NOMO-1 (cell line): ENCODE results near the gene ZDHHC11.
"Not testable (repeated sequence)": the region's sequence is repeated elsewhere in the genome, so short reads cannot be mapped to it uniquely, and the experiment has no call there.

Experiments
- DNase-seq, 2 experiments: peaks; one replicate each; lab custom pipeline; 2025; ENCODE audit not compliant: unreplicated experiment in 2 of 2; lab: John Stamatoyannopoulos, UW

The ZDHHC11 gene

GRCh38 chr5:860506-861150, 9.8 kb upstream of the ZDHHC11 start:
- no peak for DNase-seq

DNA sequence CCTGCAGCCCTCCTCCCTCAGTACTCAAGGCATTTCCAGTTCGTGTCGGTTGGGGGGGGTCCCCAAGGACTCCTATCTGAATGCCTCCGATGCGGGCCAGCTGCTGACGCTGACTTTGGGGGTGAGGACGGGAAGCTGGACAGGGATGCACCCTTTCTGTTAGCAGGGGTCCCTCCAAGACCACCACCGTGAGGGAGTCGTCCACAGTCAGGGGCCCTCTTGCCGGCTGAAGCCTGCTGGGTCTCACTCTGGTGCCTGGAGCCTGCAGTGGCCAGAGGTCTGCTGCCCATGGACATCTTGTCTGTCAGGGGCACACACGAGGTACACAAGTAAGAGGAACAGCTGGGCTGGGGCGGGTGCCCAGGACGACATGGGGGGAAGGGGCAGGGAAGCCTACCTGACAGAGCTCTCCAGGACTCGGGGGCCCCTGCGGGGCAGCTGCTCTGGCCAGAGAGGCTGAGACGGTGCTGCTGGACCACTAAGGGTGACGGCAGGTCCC, 9.1 kb upstream of the ZDHHC11 start:
- no peak for DNase-seq

- no peak for DNase-seq
Observed at GRCh38 chr5:859391-859790, 8.6 kb upstream of the ZDHHC11 start.

DNA sequence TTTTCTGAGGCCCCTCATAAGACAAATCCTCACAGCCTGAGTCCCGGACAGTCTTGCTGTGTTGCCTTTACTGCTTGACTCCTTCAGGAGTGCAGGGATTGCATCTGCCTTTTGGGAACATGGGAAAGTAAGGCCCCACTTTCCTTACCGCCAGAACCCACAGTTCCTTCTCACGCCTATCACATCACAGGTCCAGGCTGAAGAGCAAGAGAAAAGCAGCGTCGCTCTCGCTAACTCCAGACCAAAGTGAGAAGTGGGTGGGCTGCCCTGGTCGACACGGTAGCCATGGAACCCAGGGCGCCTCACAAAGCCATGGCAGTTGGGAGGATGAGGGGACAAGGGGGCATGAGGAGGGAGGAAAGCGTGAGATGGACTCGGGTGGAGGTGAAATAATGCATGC, 7.9 kb upstream of the ZDHHC11 start:
- DNase-seq: no peak

DNA sequence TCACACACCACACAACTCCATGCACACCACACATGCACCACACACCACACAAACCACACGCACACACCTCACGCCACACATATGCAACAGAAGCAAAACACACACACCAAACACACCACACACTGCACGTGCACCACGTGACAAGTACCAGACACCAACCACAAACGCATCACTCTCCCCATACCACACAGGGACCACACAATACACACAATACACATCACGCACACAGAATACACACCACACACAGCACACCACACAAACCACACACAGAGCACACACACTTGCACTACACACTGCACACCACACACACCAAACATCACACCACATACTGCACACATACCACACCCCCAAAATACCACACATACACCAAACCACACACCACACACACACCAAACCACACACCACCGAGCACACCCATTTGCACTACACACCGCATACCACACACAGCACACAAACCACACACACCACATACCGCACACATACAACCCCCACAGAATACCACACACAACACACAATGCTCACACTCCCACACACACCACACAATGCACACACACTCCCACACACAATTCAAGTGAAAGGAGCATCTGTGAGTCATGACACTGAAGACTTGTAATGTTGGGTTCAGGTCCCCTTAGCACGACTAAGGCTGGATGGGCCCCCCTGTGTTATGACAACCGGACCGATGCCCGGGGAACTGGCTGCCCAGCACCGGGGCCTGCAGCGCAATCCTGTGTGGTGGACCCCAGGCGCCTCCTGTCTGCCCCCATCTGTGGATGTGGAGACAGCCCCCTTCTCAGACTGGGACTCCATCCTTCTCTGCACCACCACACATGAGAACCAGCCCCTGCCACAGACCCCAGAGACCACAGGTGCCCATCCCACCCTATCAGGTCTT, 6.0 kb upstream of the ZDHHC11 start:
- no peak for DNase-seq

GRCh38 chr5:855771-856530, 5.2 kb upstream of the ZDHHC11 start:
- no peak for DNase-seq

DNA sequence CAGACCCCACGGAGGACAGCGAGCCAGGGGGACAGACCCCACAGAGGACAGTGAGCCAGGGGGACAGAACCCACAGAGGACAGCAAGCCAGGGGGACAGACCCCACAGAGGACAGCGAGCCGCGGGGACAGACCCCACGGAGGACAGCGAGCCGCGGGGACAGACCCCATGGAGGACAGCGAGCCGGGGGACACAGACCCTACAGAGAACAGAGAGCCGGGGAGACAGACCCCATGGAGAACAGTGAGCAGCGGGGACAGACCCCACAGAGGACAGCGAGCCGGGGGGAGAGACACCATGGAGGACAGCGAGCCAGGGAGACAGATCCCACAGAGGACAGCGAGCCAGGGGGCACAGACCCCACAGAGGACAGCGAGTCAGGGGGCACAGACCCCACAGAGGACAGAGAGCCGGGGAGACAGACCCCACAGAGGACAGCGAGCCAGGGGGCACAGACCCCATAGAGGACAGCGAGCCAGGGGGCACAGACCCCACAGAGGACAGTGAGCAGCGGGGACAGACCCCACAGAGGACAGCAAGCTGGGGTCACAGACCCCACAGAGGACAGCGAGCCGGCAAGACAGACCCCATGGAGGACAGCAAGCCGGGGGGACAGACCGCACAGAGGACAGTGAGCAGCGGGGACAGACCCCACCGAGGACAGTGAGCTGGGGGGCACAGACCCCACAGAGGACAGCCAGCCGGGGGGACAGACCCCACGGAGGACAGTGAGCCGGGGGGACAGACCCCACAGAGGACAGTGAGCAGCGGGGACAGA, 4.4 kb upstream of the ZDHHC11 start:
- DNase-seq: no peak

DNA sequence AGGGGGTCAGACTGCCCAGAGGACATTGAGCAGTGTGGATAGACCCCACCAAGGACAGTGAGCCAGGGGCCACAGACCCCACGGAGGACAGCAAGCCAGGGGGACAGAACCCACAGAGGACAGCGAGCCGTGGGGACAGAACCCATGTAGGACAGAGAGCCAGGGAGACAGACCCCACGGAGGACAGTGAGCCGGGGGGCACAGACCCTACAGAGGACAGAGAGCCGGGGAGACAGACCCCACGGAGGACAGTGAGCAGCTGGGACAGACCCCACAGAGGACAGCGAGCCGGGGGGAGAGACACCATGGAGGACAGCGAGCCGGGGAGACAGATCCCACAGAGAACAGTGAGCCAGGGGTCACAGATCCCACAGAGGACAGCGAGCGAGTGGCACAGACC, 3.4 kb upstream of the ZDHHC11 start:
- DNase-seq: no peak

GRCh38 chr5:853416-854090, 2.8 kb upstream of the ZDHHC11 start:
- not testable (repeated sequence) for DNase-seq

- DNase-seq: no peak
Observed at GRCh38 chr5:852431-853401, 1.9 kb upstream of the ZDHHC11 start.

- no peak for DNase-seq
Observed at GRCh38 chr5:852018-852417, 1.2 kb upstream of the ZDHHC11 start.

- DNase-seq: no peak
Observed at GRCh38 chr5:851553-851952, 767 bp upstream of the ZDHHC11 start.

DNA sequence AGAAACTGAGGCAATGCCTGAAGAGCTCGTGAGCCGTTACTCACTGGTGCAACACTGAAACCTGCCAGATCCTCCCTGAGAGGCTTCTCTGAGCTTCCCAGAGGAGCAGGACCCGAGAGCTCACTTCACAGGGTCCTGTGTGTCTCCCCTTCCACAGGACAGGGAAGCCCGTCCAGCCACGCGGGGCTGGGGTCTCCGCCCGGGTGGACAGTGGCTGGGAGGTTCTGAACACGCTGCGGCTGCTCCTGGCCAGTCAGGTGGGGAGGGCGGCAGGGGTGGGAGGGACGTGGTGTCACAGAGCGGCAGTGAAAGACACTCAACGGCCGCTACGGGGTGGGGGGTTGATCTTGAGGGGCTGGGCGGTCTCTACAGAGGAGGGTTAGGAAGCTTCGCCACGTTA, 290 bp upstream of the ZDHHC11 start:
- DNase-seq: no peak

DNA sequence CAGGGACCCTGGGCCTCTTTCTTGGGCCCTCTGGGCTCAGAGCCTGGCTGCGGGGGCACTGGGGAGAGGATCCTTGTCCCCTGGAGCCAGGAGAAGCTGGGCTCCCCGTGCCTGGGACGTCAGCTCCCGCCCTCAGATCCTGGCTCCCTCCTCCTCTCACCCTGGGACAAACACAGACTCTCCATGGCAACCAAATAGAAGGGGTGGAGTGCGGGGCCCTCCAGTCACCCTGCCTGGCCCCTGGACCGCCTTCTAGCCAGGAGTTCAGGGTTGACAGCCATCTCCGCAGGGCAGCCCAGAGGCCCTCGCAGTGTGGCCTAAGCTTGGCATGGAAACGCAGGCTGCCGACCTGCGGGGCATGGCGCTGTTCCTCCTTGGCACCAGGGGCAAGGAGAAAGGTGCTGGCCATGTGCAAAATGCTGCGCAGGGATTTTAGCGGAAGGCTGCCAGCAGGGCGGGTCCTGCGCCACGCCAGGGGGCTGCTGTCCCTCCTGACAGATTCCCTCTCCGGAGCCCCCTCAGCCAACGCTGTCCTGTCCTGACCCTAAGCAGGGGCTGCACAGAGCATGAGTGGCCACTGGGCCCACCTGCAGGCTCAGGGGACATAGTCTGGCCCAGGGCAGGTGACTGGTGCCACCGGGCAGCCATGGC, 1.0 kb downstream of the ZDHHC11 start:
- DNase-seq: no peak

GRCh38 chr5:848671-849111, 2.1 kb downstream of the ZDHHC11 start:
- no peak for DNase-seq

GRCh38 chr5:847736-848135, 3.0 kb downstream of the ZDHHC11 start:
- DNase-seq: not testable (repeated sequence)

- not testable (repeated sequence) for DNase-seq
Observed at GRCh38 chr5:847212-847611, 3.6 kb downstream of the ZDHHC11 start.

DNA sequence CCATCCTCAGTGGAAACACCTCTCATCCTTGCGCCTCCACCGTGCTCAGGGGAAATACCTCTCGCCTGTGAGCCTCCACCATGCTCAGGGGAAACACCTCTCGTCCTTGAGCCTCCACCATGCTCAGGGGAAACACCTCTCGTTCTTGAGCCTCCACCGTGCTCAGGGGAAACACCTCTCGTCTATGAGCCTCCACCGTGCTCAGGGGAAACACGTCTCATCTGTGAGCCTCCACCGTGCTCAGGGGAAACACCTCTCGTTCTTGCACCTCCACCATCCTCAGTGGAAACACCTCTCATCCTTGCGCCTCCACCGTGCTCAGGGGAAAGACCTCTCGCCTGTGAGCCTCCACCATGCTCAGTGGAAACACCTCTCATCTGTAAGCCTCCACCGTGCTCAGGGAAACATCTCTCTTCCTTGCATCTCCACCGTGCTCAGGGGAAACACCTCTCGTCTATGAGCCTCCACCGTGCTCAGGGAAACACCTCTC, 4.1 kb downstream of the ZDHHC11 start:
- not testable (repeated sequence) for DNase-seq
